Calu3 (cell line): ENCODE measurements around the gene ATP1A4. TPM values are rescaled to one million over a fixed set of nuclear protein-coding genes. Genes with fewer than 3 reads are reported as not detected.

Experiments used
- Bru-seq: library from RNA; stranded (reverse); fragments of 400-500 nt; gene quantifications from one replicate; lab custom pipeline; 2021; lab: Mats Ljungman, UMichigan
- BruChase-seq, 2 experiments: library from RNA; stranded (reverse); fragments of 400-500 nt; gene quantifications; one replicate each; lab custom pipeline; 2021; lab: Mats Ljungman, UMichigan
- BruUV-seq: library from RNA; stranded (reverse); fragments of 400-500 nt; replicated peaks from 2 replicates; lab custom pipeline; 2021; lab: Mats Ljungman, UMichigan
- CTCF ChIA-PET: fragments of 300-600 bp; sonication (Branson Sonifier 250); formaldehyde crosslinking; loops from one replicate; lab custom pipeline; 2022; ENCODE audit warnings: antibody characterized with exemption; lab: Charles Lee
- DNase-seq: peaks from one replicate; pipeline ENCODE4 v3.0.0; 2022
- H3K27ac Mint-ChIP-seq: one replicate; pipeline ENCODE4 v1.8.0; 2022; ENCODE audit warnings: mixed read lengths; ENCODE audit not compliant: unreplicated experiment
- H3K27me3 Mint-ChIP-seq: one replicate; pipeline ENCODE4 v1.8.0; 2022; ENCODE audit warnings: mixed read lengths; ENCODE audit not compliant: unreplicated experiment
- H3K36me3 Mint-ChIP-seq: one replicate; pipeline ENCODE4 v1.8.0; 2022; ENCODE audit warnings: mild to moderate bottlenecking, moderate library complexity, mixed read lengths; ENCODE audit not compliant: insufficient read depth, unreplicated experiment
- H3K4me1 Mint-ChIP-seq: one replicate; pipeline ENCODE4 v1.8.0; 2022; ENCODE audit warnings: mild to moderate bottlenecking, low read depth, mixed read lengths; ENCODE audit not compliant: unreplicated experiment
- H3K4me3 Mint-ChIP-seq: one replicate; pipeline ENCODE4 v1.8.0; 2022; ENCODE audit warnings: mild to moderate bottlenecking, low read depth, moderate library complexity, mixed read lengths; ENCODE audit not compliant: unreplicated experiment
- H3K9me3 Mint-ChIP-seq: one replicate; pipeline ENCODE4 v1.8.0; 2022; ENCODE audit warnings: low read depth, mixed read lengths; ENCODE audit not compliant: unreplicated experiment
- CTCF ChIP-seq: fragments of 200-600 bp; IDR thresholded peaks from one replicate; pipeline ENCODE4 v1.8.0; 2022; ENCODE audit warnings: antibody characterized with exemption; ENCODE audit not compliant: unreplicated experiment
- intact Hi-C: fragments of 100-400 bp; cut with micrococcal nuclease; formaldehyde crosslinking; loops from one replicate; pipeline ENCODE4 v1.10.0; 2022; ENCODE audit not compliant: unreplicated experiment
- long read RNA-seq: library from polyadenylated mRNA; stranded (forward); transcript quantifications from one replicate; pipeline ENCODE4 v2.0.0, GENCODE V29; 2022
- total RNA-seq: library from RNA; stranded (reverse); gene quantifications from 2 replicates; pipeline ENCODE4 v1.2.3, GENCODE V29; 2022

The ATP1A4 gene
- total RNA-seq (not detected in 2 replicates), Bru-seq, nascent RNA (not detected), BruChase-seq, experiment 1, labeled RNA remaining after a 6-hour chase (not detected), BruChase-seq, experiment 2, labeled RNA remaining after a 2-hour chase (not detected)
- long read RNA-seq: 0 reads

GRCh38 chr1:160151303-160151702 lies at the start of gene ATP1A4:
ATP1A4 (plus strand) TSS chr1:160151603; CDS start chr1:160152041, 438 bp downstream.
- TF ChIP-seq CTCF: no peak
- CTCF ChIA-PET: no interaction called here
- no TSS peak for BruUV-seq
- no peak within 1 kb of the TSS for H3K27ac Mint-ChIP-seq
- H3K4me3 Mint-ChIP-seq: no peak within 1 kb of the TSS
- H3K27me3 Mint-ChIP-seq: peaks cover 27% of the 10 kb centered on the region
- H3K36me3 Mint-ChIP-seq: no peaks in the 10 kb centered on the region
- H3K4me1 Mint-ChIP-seq: no peaks in the 10 kb centered on the region
- DNase-seq: no peak
- no peaks in the 10 kb centered on the region for H3K9me3 Mint-ChIP-seq
- intact Hi-C loops: no loop called here

- H3K27ac Mint-ChIP-seq: no peak overlapping the region
- peaks cover 25% of the 10 kb centered on the region for H3K36me3 Mint-ChIP-seq
- H3K9me3 Mint-ChIP-seq: no peaks in the 10 kb centered on the region
- no peak overlapping the region for H3K4me3 Mint-ChIP-seq
- intact Hi-C loops: loop anchor here (1.0 to 10.0 kb wide), 2 partner anchors 150 to 313 kb away; no protein-coding TSS in a partner anchor
- peaks cover 35% of the 10 kb centered on the region for H3K27me3 Mint-ChIP-seq
- no peak for DNase-seq
- no TSS peak for BruUV-seq
- CTCF ChIA-PET: interaction anchor here (0.5 to 3.5 kb wide), 11 partner anchors 24 to 1315 kb away, joined by 3 to 38 read pairs (median 7); partner anchors contain the start of genes DCAF8, PEX19 and TOMM40L
- peaks cover 38% of the 10 kb centered on the region for H3K4me1 Mint-ChIP-seq
- TF ChIP-seq CTCF: no peak
Observed at GRCh38 chr1:160101717-160102522, 49.5 kb upstream of the ATP1A4 start.

DNA sequence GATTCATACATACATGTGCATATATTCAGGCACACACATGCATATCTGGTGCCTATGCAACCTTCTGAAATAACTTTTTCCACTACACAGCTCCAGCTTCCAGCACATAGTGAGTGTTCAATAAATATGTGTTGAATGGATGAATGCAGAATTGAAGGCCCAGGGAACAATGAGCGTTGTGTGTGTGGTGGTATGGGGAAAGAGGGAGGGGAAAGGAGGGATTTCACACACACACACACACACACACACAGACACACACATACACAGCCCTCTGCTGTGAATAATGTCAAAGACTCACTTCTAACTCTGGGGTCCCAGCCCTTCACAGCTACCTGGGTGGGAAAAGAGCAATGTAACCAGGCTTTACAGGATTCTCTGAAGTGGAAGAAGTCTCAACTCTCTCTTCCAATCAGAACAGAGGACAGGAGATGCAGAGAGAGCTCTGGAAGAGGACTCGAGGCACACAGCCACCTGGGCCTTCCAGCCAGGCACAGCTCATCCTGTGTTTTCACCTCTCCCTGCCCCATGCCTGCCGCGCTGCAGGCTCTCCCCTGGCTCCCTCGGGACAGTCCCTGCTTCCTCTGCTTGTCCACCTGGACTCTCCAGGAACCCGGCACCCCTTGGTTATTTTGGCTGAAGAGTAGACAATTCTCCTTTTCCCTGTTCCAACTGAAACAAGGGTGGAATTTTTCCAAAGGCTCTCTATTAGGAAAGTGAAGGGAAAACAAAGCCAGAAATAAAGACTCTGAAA lies 47.6 kb upstream of the ATP1A4 start:
- DNase-seq: no peak
- Mint-ChIP-seq H3K4me1 (peaks cover 28% of the 10 kb centered on the region), H3K36me3 (peaks cover 10% of the 10 kb centered on the region), H3K27ac (no peak overlapping the region), H3K9me3 (no peaks in the 10 kb centered on the region), H3K4me3 (no peak overlapping the region), H3K27me3 (peaks cover 50% of the 10 kb centered on the region)
- BruUV-seq: no TSS peak
- TF ChIP-seq CTCF: no peak
- intact Hi-C loops: loop anchor here (10.0 kb wide), 1 partner anchor 311 kb away; no protein-coding TSS in a partner anchor
- CTCF ChIA-PET: interaction anchor here (0.7 to 3.5 kb wide), 2 partner anchors 181 to 188 kb away, joined by 3 to 24 read pairs; partner anchors contain the start of gene PEX19

GRCh38 chr1:160104486-160104885 lies 46.9 kb upstream of the ATP1A4 start:
- CTCF ChIA-PET: no interaction called here
- H3K4me1 Mint-ChIP-seq: peaks cover 30% of the 10 kb centered on the region
- no TSS peak for BruUV-seq
- intact Hi-C loops: loop anchor here (10.0 kb wide), 1 partner anchor 310 kb away; no protein-coding TSS in a partner anchor
- H3K9me3 Mint-ChIP-seq: no peaks in the 10 kb centered on the region
- DNase-seq: no peak
- no peak overlapping the region for H3K27ac Mint-ChIP-seq
- peaks cover 4% of the 10 kb centered on the region for H3K36me3 Mint-ChIP-seq
- peaks cover 56% of the 10 kb centered on the region for H3K27me3 Mint-ChIP-seq
- no peak overlapping the region for H3K4me3 Mint-ChIP-seq
- TF ChIP-seq CTCF: no peak
